Mammary epithelial cell (primary cell): Measurements from ENCODE around the gene LCN2.

Experiments used
- EZH2 ChIP-seq: IDR thresholded peaks from 2 replicates; pipeline ENCODE4 v1.6.1; 2012; ENCODE audit warnings: low read length, inconsistent platforms, borderline replicate concordance
- TF ChIP-seq, protein P1 (sequence below), 2 donors: IDR thresholded peaks in 1 of 2; conservative IDR thresholded peaks in 1 of 2; 2 replicates each; pipeline ENCODE4 v1.5.1; 2011 to 2012; ENCODE audit warnings: inconsistent platforms in 2 of 2, low read length in 2 of 2, mild to moderate bottlenecking in 2 of 2, control low read depth in 1 of 2, low read depth in 1 of 2; ENCODE audit not compliant: insufficient read depth in 1 of 2; ENCODE audit errors: extremely low read depth in 1 of 2

GRCh38 chr9:128117613-128118471 is 31.4 kb upstream of the LCN2 start:
- TF ChIP-seq, protein P1, sequence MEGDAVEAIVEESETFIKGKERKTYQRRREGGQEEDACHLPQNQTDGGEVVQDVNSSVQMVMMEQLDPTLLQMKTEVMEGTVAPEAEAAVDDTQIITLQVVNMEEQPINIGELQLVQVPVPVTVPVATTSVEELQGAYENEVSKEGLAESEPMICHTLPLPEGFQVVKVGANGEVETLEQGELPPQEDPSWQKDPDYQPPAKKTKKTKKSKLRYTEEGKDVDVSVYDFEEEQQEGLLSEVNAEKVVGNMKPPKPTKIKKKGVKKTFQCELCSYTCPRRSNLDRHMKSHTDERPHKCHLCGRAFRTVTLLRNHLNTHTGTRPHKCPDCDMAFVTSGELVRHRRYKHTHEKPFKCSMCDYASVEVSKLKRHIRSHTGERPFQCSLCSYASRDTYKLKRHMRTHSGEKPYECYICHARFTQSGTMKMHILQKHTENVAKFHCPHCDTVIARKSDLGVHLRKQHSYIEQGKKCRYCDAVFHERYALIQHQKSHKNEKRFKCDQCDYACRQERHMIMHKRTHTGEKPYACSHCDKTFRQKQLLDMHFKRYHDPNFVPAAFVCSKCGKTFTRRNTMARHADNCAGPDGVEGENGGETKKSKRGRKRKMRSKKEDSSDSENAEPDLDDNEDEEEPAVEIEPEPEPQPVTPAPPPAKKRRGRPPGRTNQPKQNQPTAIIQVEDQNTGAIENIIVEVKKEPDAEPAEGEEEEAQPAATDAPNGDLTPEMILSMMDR (conservative IDR thresholded peaks at IDR 0.05 in 1 of 2, IDR thresholded peaks at IDR 0.05 in 1 of 2; ENCODE audit: extremely low read depth in 1 of 2, insufficient read depth in 1 of 2, low read depth in 1 of 2, low read length in 2 of 2) = peak; percentile 100
- no peak for TF ChIP-seq EZH2
